ENCODE results near the gene PPP1R14B.

PPP1R14B gene

DNA sequence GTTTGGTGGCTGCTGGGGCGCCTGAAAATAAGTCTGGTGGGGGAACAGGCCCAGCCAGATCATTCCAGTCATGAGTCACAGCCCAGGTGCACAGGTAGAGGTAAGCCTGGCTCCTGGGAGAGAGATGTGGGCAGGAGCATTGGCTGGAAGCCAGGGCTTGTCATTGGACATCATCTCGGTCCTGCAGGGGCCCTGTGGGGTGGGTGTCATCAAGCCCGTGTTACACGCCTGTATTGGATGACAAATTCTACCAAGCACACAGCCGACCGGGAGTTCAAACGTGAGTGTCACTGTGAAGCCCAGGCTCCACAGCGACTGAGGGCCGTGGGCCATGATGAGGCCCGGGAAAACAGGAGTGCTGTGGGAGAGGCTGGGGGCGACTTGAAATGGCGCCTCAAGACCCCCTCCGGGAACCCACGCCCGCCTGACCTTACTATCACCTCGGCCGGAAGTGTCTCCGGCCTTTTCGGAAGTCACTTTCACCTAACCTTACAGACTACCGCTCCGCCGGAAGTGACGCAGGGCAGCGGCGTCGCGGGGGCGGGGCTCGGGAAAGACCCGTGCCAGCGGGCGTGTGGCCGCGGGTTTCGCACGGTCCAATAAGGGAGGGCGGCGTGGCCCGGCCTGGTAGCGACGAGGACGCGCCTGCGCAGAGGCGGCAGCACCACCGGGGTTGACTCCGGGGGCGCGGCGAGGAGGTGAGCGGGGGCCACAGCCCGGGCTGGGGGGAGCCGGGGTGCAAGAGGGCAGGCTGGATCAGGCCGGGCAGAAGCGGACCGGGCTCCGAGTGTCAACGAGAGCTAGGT lies 6.1 kb downstream of the PPP1R14B start, which contains the start of gene FKBP2:
TSS of gene FKBP2 (plus strand) at position 661 of the 806 bp plus-strand sequence. CDS start 1,293 bp downstream, outside the sequence.
- no peaks in the 10 kb centered on the region for H3K27me3 Mint-ChIP-seq
- no peaks in the 10 kb centered on the region for H3K9me3 Mint-ChIP-seq
- H3K27ac Mint-ChIP-seq: peak within 1 kb of the TSS; percentile 100
- H3K4me1 Mint-ChIP-seq: peaks cover 36% of the 10 kb centered on the region
- ATAC-seq (ENCODE audit: low read depth) (peak; percentile 61), DNase-seq (ENCODE audit: low spot score in 2 of 2) (peak; percentile 96 to 98)
- H3K36me3 Mint-ChIP-seq: peaks cover 8% of the 10 kb centered on the region
- H3K4me3 Mint-ChIP-seq: peak within 1 kb of the TSS; percentile 87

DNA sequence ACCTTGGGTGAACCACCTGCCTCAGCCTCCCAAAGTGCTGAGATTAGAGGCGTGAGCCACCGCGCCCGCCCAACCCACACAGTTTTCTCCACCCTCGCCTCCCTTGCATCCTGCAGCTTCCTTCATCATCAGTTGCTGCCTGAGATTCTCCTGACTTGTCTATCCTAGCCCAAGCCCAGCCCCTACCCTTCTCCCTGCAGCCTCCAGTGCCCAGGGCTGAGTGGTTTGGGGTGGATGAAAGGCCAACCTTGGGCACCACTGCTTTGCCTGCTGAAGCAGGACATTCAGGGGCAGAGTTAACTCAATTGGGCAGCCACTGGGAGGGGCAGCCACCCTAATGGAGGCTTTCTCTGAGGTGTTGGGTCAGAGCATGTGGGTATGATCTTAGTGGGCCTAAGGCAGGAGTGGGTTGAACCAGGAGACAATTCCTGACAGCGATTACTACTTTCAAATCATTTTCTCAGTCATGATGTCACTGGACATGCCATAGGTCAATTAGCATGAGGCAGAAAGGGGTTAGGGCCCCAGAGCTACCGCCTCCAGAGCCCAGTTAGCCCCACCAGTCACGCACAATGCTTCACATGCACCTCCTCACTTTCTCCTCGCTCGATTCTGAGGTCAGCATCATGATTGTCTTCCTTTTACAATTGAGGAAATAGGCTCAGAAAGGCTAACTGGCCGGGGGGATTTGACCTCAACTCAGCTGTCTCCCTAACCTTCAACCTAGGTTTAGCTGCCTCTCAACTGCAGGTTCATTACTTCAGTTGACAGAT lies 6.9 kb downstream of the PPP1R14B start:
- peaks cover 8% of the 10 kb centered on the region for H3K36me3 Mint-ChIP-seq
- H3K4me3 Mint-ChIP-seq: peak overlapping the region; percentile 87
- H3K27ac Mint-ChIP-seq: peak overlapping the region; percentile 100
- ATAC-seq (ENCODE audit: low read depth) (peak; percentile 6), DNase-seq (ENCODE audit: low spot score in 2 of 2) (no peak)
- H3K4me1 Mint-ChIP-seq: peaks cover 39% of the 10 kb centered on the region
- H3K27me3 Mint-ChIP-seq: no peaks in the 10 kb centered on the region
- no peaks in the 10 kb centered on the region for H3K9me3 Mint-ChIP-seq

DNA sequence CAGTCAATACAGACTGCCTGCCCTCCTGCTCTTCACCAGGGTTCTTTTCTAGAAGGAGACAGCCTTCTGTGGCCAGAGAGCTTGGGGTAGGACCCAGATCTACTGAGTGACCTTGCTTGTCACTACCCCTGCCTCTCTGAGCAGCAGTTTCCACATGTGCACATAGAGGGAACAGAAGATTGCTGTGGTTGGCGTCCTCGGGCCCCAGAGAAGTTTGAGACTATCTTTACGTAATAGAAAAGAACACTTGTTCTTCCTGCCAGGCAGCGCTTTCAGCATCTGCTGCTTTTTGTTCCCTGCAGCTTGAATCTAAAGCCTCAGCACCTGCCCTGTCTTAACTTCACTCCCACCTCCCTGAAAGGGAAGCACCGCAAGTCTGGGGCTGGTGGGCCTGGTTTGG lies 7.7 kb downstream of the PPP1R14B start:
- Mint-ChIP-seq H3K27me3 (no peaks in the 10 kb centered on the region), H3K36me3 (peaks cover 8% of the 10 kb centered on the region), H3K27ac (peak overlapping the region; percentile 100), H3K4me1 (peaks cover 39% of the 10 kb centered on the region), H3K9me3 (no peaks in the 10 kb centered on the region), H3K4me3 (peak overlapping the region; percentile 14)
- DNase-seq (ENCODE audit: low spot score in 2 of 2): no peak
- ATAC-seq (ENCODE audit: low read depth): no peak

DNA sequence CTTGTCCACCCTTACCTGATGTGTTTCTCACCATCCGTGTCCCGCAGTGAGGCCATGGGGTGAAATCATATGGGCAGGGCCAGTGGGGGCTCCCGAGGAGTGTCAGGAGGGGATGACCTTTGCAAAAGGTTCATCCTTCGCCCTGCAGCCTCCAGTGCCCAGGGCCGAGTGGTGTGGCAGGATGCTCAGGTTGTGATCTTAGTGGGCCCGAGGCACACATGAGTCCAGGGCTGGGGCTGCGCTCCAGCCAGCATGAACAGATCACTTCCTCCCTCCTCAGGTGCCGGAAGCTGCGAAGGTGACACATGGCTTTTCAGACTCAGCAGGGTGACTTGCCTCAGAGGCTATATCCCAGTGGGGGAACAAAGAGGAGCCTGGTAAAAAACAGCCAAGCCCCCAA lies 8.7 kb downstream of the PPP1R14B start:
- Mint-ChIP-seq H3K27ac (peak overlapping the region; percentile 100), H3K4me3 (peak overlapping the region; percentile 63), H3K4me1 (peaks cover 43% of the 10 kb centered on the region), H3K27me3 (no peaks in the 10 kb centered on the region), H3K36me3 (peaks cover 6% of the 10 kb centered on the region), H3K9me3 (no peaks in the 10 kb centered on the region)
- no peak for DNase-seq (ENCODE audit: low spot score in 2 of 2)
- no peak for ATAC-seq (ENCODE audit: low read depth)

DNA sequence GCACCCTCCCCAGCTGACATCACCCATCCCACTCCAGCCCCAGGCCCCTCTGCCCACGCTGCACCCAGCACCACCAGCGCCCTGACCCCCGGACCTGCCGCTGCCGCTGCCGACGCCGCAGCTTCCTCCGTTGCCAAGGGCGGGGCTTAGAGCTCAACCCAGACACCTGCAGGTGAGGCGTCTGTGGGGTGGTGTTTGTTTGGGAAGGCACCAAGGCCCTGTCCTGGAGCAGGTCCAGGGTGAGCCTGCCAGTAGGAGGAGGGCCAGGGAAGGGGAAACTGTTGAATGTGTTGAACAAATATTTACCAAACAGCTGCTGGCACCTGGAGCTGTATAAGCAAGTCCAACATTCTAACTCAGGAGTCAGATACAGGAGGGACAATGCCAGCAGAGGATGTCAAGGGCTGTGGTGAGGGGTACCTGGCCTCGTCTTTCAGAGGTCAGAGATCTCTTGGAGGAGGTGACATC lies 9.2 kb downstream of the PPP1R14B start:
- no peak for DNase-seq (ENCODE audit: low spot score in 2 of 2)
- peak overlapping the region; percentile 73 for H3K4me3 Mint-ChIP-seq
- peak overlapping the region; percentile 100 for H3K27ac Mint-ChIP-seq
- peaks cover 6% of the 10 kb centered on the region for H3K36me3 Mint-ChIP-seq
- no peaks in the 10 kb centered on the region for H3K27me3 Mint-ChIP-seq
- no peak for ATAC-seq (ENCODE audit: low read depth)
- H3K4me1 Mint-ChIP-seq: peaks cover 46% of the 10 kb centered on the region
- no peaks in the 10 kb centered on the region for H3K9me3 Mint-ChIP-seq

DNA sequence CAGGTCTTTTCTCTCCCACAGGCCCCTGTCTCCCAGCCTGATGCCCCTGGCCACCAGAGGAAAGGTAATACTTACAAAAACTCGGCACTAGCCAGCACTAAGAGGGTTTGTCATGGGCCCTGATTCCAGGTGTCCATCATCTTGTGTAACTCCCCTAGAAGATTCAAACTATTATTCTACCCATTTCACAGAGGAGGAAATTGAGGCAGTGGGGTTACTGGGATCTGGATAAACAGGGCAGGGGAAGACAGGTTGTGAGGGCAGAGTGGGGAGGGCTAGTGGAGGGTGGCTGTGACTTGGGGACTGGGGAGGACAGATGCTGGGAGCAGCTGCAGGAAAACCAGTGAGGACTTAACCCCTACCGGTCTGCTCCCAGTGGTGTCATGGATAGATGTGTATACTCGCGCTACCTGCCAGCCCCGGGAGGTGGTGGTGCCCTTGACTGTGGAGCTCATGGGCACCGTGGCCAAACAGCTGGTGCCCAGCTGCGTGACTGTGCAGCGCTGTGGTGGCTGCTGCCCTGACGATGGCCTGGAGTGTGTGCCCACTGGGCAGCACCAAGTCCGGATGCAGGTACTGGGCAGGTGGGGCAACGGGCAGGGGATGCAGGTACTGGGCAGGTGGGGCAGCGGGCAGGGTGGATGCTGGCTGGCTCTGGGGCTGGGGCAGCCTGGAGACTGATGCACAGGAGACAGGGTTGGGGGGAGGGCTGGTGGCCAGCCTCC lies 11.1 kb downstream of the PPP1R14B start:
- Mint-ChIP-seq H3K27ac (peak overlapping the region; percentile 92), H3K36me3 (peaks cover 6% of the 10 kb centered on the region)
- DNase-seq (ENCODE audit: low spot score in 2 of 2): no peak

DNA sequence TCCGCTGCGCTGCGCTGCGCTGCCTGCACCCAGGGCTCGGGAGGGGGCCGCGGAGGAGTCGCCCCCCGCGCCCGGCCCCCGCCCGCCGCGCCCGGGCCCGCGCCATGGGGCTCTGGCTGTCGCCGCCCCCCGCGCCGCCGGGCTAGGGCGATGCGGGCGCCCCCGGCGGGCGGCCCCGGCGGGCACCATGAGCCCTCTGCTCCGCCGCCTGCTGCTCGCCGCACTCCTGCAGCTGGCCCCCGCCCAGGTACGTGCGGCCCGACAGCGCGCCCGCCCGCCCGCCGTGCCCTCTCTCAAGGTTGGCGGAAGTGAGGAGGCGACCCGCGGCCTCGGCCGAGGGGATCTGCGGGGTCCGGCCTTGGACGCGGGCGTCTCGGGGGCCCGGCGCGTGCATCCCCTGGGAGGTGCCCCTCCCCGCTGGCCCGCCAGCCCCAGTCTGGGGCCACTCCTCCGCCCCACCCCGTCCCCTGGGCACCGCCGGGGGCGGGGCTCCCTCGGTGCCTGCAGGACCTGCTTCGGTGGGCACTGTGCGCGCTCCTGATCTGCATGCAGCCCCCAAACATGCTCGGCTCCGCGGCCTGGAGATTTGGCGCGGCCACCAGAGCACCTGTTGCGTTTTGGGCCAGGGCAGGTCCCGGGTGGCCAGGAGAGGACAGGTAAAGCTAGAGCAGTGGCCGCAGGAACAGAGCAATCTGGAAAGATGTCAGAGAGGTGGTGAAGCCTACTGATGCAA lies 11.9 kb downstream of the PPP1R14B start:
- Mint-ChIP-seq H3K36me3 (peaks cover 6% of the 10 kb centered on the region), H3K27me3 (no peaks in the 10 kb centered on the region), H3K27ac (peak overlapping the region; percentile 92), H3K4me1 (peaks cover 42% of the 10 kb centered on the region), H3K4me3 (peak overlapping the region; percentile 93), H3K9me3 (no peaks in the 10 kb centered on the region)
- peak in 1 of 2 donors; percentile 73 for DNase-seq (ENCODE audit: low spot score in 2 of 2)
- ATAC-seq (ENCODE audit: low read depth): peak; percentile 50

More for the DNA sequence above, 11.1 kb downstream of the PPP1R14B start:
- no peaks in the 10 kb centered on the region for H3K27me3 Mint-ChIP-seq
- peak overlapping the region; percentile 93 for H3K4me3 Mint-ChIP-seq
- ATAC-seq (ENCODE audit: low read depth): no peak
- peaks cover 50% of the 10 kb centered on the region for H3K4me1 Mint-ChIP-seq
- no peaks in the 10 kb centered on the region for H3K9me3 Mint-ChIP-seq

DNA sequence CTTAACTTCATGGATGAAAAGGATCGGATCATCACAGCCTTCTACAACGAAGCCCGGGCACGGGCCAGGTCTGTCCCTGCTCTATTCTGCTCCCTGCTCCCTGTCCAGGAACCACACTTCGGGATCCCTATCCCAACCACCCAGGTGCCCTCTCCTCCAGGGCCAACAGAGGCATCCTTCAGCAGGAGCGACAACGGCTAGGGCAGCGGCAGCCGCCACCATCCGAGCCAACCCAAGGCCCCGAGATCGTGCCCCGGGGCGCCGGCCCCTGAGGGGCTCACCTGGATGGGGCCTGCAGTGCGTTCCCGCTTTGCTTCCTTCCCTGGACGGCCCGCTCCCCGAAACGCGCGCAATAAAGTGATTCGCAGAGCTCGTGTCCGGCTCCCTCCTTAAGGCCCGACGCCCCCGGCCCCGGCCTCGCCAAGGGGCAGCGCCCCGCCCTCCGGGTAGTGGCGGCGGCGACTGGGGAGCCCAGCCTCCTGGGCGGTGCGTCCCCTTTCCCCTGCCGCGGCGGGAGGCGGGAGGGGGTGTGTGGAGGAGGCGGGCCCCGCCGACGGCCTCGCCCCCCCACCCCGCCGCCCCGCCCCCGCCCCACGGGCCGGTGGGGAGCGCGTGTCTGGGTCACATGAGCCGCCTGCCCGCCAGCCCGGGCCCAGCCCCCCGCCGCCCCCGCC lies 12.7 kb downstream of the PPP1R14B start, which contains the start of gene VEGFB:
TSS of gene VEGFB (plus strand) at position 672 of the 674 bp plus-strand sequence. CDS start 250 bp downstream, outside the sequence.
- DNase-seq (ENCODE audit: low spot score in 2 of 2) (peak in 1 of 2 donors; percentile 65), ATAC-seq (ENCODE audit: low read depth) (peak; percentile 48)
- H3K4me3 Mint-ChIP-seq: peak within 1 kb of the TSS; percentile 93
- no peaks in the 10 kb centered on the region for H3K9me3 Mint-ChIP-seq
- peaks cover 44% of the 10 kb centered on the region for H3K4me1 Mint-ChIP-seq
- H3K27me3 Mint-ChIP-seq: no peaks in the 10 kb centered on the region
- H3K36me3 Mint-ChIP-seq: peaks cover 6% of the 10 kb centered on the region
- peak within 1 kb of the TSS; percentile 92 for H3K27ac Mint-ChIP-seq

DNA sequence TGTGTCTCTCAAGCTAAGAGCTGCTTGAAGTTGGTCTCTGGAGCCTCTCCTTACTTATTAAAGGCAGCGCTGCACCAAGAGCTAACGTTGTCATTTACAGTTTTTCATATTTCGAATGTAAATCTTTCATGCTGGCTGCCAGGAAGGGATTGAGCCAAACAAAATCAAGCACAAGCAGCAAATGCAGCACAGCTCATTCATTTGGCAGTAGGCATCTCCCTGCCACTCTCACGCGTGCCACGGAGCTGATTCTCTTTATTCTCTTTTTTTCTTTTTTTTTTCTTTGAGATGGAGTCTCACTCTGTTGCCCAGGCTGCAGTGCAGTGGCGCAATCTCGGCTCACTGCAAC lies 13.8 kb downstream of the PPP1R14B start:
- H3K4me3 Mint-ChIP-seq: no peak overlapping the region
- H3K9me3 Mint-ChIP-seq: no peaks in the 10 kb centered on the region
- peaks cover 4% of the 10 kb centered on the region for H3K36me3 Mint-ChIP-seq
- DNase-seq (ENCODE audit: low spot score in 2 of 2) (no peak), ATAC-seq (ENCODE audit: low read depth) (no peak)
- no peak overlapping the region for H3K27ac Mint-ChIP-seq
- no peaks in the 10 kb centered on the region for H3K27me3 Mint-ChIP-seq
- H3K4me1 Mint-ChIP-seq: peaks cover 35% of the 10 kb centered on the region

DNA sequence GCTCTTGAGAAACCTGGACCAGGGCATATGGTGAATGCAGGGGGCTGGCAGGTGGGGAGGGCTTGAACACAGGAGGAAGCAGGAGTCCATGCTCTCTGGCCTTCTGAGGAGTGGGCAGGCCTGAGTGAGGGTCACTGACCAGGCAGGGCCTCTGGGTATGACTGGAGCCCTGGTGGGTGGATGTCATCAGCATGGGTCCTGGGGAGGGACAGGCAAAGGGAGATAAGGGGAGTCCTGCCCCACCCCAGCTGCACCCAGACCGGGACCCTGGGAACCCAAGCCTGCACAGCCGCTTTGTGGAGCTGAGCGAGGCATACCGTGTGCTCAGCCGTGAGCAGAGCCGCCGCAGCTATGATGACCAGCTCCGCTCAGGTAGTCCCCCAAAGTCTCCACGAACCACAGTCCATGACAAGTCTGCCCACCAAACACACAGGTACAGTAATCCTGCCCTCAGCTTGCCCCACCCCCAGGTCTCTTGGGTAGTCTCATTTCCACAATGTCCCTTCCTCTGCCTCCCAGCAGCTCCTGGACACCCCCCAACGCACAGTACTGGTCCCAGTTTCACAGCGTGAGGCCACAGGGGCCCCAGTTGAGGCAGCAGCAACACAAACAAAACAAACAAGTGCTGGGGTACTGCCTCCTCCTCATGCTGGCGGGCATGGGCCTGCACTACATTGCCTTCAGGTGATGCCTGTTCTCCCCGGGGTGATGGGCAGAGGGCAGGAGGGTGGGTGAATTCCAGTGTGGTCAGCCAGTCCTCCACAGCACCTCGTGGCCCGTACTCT lies 14.4 kb downstream of the PPP1R14B start:
- Mint-ChIP-seq H3K36me3 (no peaks in the 10 kb centered on the region), H3K9me3 (no peaks in the 10 kb centered on the region), H3K27me3 (no peaks in the 10 kb centered on the region), H3K27ac (peak overlapping the region; percentile 19), H3K4me1 (peaks cover 35% of the 10 kb centered on the region), H3K4me3 (peak overlapping the region; percentile 56)
- no peak for ATAC-seq (ENCODE audit: low read depth)
- no peak for DNase-seq (ENCODE audit: low spot score in 2 of 2)

DNA sequence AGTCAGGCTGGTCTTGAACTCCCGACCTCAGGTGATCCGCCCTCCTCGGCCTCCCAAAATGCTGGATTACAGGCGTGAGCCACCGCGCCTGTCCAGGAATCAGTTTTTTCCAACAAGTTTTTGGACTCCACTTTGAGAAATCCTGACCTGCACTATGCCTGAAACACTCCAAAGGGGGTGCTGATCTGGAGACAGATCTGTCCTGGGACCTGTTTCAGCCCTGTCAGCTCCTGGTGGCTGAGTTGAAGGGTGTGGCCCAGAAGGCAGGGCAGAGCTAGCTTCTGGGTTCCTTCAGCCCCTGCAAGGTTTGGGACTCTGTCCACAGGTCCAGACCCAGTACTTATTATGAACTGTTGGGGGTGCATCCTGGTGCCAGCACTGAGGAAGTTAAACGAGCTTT lies 15.2 kb downstream of the PPP1R14B start:
- no peaks in the 10 kb centered on the region for H3K9me3 Mint-ChIP-seq
- H3K36me3 Mint-ChIP-seq: no peaks in the 10 kb centered on the region
- peaks cover 37% of the 10 kb centered on the region for H3K4me1 Mint-ChIP-seq
- peak overlapping the region; percentile 19 for H3K27ac Mint-ChIP-seq
- ATAC-seq (ENCODE audit: low read depth) (no peak), DNase-seq (ENCODE audit: low spot score in 2 of 2) (no peak)
- peak overlapping the region; percentile 93 for H3K4me3 Mint-ChIP-seq
- no peaks in the 10 kb centered on the region for H3K27me3 Mint-ChIP-seq

DNA sequence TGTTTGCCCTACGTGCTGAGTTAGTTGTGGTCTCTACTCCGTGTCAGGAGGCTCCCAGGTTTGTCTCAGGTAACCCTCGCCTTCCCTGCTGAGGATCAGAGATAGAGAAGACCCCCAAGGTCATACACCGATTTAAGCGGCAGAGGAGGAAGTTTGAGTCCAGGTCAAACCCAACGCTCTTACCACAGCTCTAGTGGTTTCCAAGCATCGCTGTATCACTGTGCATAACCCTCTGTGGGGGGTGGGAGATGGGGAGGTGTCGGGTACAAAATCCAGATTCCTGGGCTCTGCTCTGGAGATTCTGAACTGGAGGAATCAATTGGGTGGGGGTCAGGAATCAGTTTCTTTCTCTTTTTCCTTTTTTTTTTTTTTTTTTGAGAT lies 15.8 kb downstream of the PPP1R14B start:
- H3K9me3 Mint-ChIP-seq: no peaks in the 10 kb centered on the region
- H3K27me3 Mint-ChIP-seq: no peaks in the 10 kb centered on the region
- peak overlapping the region; percentile 96 for H3K27ac Mint-ChIP-seq
- ATAC-seq (ENCODE audit: low read depth) (no peak), DNase-seq (ENCODE audit: low spot score in 2 of 2) (no peak)
- H3K4me3 Mint-ChIP-seq: peak overlapping the region; percentile 93
- H3K4me1 Mint-ChIP-seq: peaks cover 37% of the 10 kb centered on the region
- H3K36me3 Mint-ChIP-seq: no peaks in the 10 kb centered on the region

Data from memory B cell (primary cell).